ENCODE data around the gene CELF2.

Gene CELF2

DNA sequence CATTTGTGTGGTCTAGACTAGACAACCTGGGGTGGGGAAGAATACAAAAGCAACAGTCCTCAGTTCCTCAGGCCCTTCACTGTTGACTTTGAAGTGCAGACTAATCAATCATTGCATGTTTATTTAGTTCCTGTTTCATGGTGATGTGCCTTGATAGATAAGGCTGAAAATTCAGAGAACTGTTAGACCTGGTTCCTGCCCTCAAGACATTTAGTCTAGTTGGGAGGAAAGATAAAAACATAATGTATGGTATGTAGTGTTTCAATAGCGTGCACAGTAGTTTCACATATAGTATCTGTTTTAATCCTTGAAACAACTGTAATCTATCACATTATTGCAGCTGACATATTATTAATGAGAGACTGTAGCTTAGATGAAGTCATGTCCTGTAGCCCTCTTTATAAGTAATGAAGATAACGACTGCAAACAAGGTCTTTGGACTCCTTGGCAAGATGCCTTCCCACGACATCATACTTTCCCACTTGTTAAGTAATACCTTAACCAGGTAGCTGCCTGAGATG is 124.0 kb downstream of the CELF2 start:
- no peaks in the 10 kb centered on the region for H3K9me3 ChIP-seq (ENCODE audit: control insufficient read depth in 1 of 2, low read length in 2 of 2)

DNA sequence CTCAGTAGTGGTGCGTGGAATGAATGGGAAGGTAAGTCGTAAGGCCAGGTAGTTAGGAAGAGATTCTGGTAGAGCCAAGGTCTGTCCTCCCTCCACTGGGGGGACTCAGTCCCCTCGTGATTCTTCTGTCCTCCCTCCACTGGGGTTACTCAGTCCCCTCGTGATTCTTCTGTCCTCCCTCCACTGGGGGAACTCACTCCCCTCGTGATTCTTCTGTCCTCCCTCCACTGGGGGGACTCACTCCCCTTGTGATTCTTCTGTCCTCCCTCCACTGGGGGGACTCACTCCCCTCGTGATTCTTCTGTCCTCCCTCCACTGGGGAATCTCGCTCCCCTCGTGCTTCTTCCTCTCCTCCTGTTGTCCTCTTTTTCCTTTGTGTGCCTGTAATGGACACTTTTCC is 125.1 kb downstream of the CELF2 start:
- H3K4me3 ChIP-seq (ENCODE audit: low read depth in 1 of 2, low read length in 2 of 2): no peak overlapping the region
- H3K9me3 ChIP-seq (ENCODE audit: control insufficient read depth in 1 of 2, low read length in 2 of 2): no peaks in the 10 kb centered on the region
- H3K27me3 ChIP-seq (ENCODE audit: low read depth, low read length): no peaks in the 10 kb centered on the region
- H3K36me3 ChIP-seq (ENCODE audit: control insufficient read depth in 1 of 2, insufficient read depth in 2 of 2, low read length in 2 of 2): no peaks in the 10 kb centered on the region
- H3K4me1 ChIP-seq (ENCODE audit: control insufficient read depth in 1 of 2, insufficient read depth in 2 of 2, low read length in 2 of 2): peaks cover 5 to 36% of the 10 kb centered on the region in 2 donors
- H3K27ac ChIP-seq (ENCODE audit: low read length): no peak overlapping the region

More for the DNA sequence above, 124.0 kb downstream of the CELF2 start:
- Histone ChIP-seq H3K36me3 (ENCODE audit: control insufficient read depth in 1 of 2, insufficient read depth in 2 of 2, low read length in 2 of 2) (no peaks in the 10 kb centered on the region), H3K4me1 (ENCODE audit: control insufficient read depth in 1 of 2, insufficient read depth in 2 of 2, low read length in 2 of 2) (peaks cover 5 to 28% of the 10 kb centered on the region in 2 donors), H3K27ac (ENCODE audit: low read length) (no peak overlapping the region), H3K27me3 (ENCODE audit: low read depth, low read length) (no peaks in the 10 kb centered on the region), H3K4me3 (ENCODE audit: low read depth in 1 of 2, low read length in 2 of 2) (no peak overlapping the region)

DNA sequence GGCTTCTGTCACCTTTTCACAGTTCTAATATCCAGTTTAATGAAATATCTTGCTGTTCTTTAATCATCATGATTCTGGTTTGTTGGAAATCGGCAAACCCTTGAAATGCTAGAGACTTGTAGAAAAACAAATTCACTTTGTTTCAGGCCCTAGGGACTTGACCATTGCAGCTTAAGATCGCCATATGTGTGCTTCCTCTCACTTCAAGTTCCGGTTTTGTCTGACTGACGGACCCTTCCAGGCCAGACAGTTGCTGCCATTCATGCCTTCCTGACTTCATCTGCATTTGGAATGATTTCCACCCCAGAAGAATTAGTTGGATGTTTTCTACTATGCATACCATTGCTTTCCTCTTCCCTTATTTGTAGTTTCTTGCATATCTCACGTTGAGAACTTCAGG is 125.6 kb downstream of the CELF2 start:
- Histone ChIP-seq H3K27me3 (ENCODE audit: low read depth, low read length) (no peaks in the 10 kb centered on the region), H3K27ac (ENCODE audit: low read length) (no peak overlapping the region), H3K4me3 (ENCODE audit: low read depth in 1 of 2, low read length in 2 of 2) (no peak overlapping the region), H3K4me1 (ENCODE audit: control insufficient read depth in 1 of 2, insufficient read depth in 2 of 2, low read length in 2 of 2) (peaks cover 5 to 36% of the 10 kb centered on the region in 2 donors), H3K9me3 (ENCODE audit: control insufficient read depth in 1 of 2, low read length in 2 of 2) (no peaks in the 10 kb centered on the region), H3K36me3 (ENCODE audit: control insufficient read depth in 1 of 2, insufficient read depth in 2 of 2, low read length in 2 of 2) (no peaks in the 10 kb centered on the region)

- no peaks in the 10 kb centered on the region for H3K9me3 ChIP-seq (ENCODE audit: control insufficient read depth in 1 of 2, low read length in 2 of 2)
- peaks cover 5 to 42% of the 10 kb centered on the region in 2 donors for H3K4me1 ChIP-seq (ENCODE audit: control insufficient read depth in 1 of 2, insufficient read depth in 2 of 2, low read length in 2 of 2)
- no peak overlapping the region for H3K27ac ChIP-seq (ENCODE audit: low read length)
- no peaks in the 10 kb centered on the region for H3K27me3 ChIP-seq (ENCODE audit: low read depth, low read length)
- no peak overlapping the region for H3K4me3 ChIP-seq (ENCODE audit: low read depth in 1 of 2, low read length in 2 of 2)
- H3K36me3 ChIP-seq (ENCODE audit: control insufficient read depth in 1 of 2, insufficient read depth in 2 of 2, low read length in 2 of 2): no peaks in the 10 kb centered on the region
Observed at GRCh38 chr10:11144626-11145494, 127.2 kb downstream of the CELF2 start.

DNA sequence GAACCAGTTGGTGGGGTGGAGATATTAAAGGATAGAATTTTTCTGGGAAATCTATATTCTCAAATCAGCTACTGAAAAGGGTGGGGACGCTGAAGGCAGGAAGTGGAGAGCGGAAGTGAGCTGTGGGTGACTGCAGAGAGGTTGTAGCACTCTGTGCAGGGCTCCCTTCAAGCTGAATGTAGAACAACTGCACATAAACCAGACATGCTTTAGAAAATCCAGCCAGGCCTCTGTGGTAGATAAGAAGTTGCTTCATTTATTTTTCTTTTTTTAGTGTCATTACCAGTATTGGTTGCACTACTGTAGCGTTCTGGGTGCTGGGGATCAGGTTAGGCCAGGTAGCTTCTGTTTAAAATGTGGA is 127.8 kb downstream of the CELF2 start:
- no peak overlapping the region for H3K4me3 ChIP-seq (ENCODE audit: low read depth in 1 of 2, low read length in 2 of 2)
- no peaks in the 10 kb centered on the region for H3K27me3 ChIP-seq (ENCODE audit: low read depth, low read length)
- no peaks in the 10 kb centered on the region for H3K9me3 ChIP-seq (ENCODE audit: control insufficient read depth in 1 of 2, low read length in 2 of 2)
- H3K4me1 ChIP-seq (ENCODE audit: control insufficient read depth in 1 of 2, insufficient read depth in 2 of 2, low read length in 2 of 2): peaks cover 5 to 44% of the 10 kb centered on the region in 2 donors
- no peak overlapping the region for H3K27ac ChIP-seq (ENCODE audit: low read length)
- no peaks in the 10 kb centered on the region for H3K36me3 ChIP-seq (ENCODE audit: control insufficient read depth in 1 of 2, insufficient read depth in 2 of 2, low read length in 2 of 2)

GRCh38 chr10:11146402-11147171 is 128.9 kb downstream of the CELF2 start:
- Histone ChIP-seq H3K27me3 (ENCODE audit: low read depth, low read length) (no peaks in the 10 kb centered on the region), H3K27ac (ENCODE audit: low read length) (no peak overlapping the region), H3K9me3 (ENCODE audit: control insufficient read depth in 1 of 2, low read length in 2 of 2) (no peaks in the 10 kb centered on the region), H3K4me1 (ENCODE audit: control insufficient read depth in 1 of 2, insufficient read depth in 2 of 2, low read length in 2 of 2) (peaks cover 5 to 54% of the 10 kb centered on the region in 2 donors), H3K36me3 (ENCODE audit: control insufficient read depth in 1 of 2, insufficient read depth in 2 of 2, low read length in 2 of 2) (no peaks in the 10 kb centered on the region), H3K4me3 (ENCODE audit: low read depth in 1 of 2, low read length in 2 of 2) (no peak overlapping the region)

GRCh38 chr10:11147722-11148121 is 130.1 kb downstream of the CELF2 start:
- H3K4me3 ChIP-seq (ENCODE audit: low read depth in 1 of 2, low read length in 2 of 2): no peak overlapping the region
- no peak overlapping the region for H3K27ac ChIP-seq (ENCODE audit: low read length)
- H3K9me3 ChIP-seq (ENCODE audit: control insufficient read depth in 1 of 2, low read length in 2 of 2): no peaks in the 10 kb centered on the region
- H3K27me3 ChIP-seq (ENCODE audit: low read depth, low read length): no peaks in the 10 kb centered on the region
- peaks cover 5 to 54% of the 10 kb centered on the region in 2 donors for H3K4me1 ChIP-seq (ENCODE audit: control insufficient read depth in 1 of 2, insufficient read depth in 2 of 2, low read length in 2 of 2)
- no peaks in the 10 kb centered on the region for H3K36me3 ChIP-seq (ENCODE audit: control insufficient read depth in 1 of 2, insufficient read depth in 2 of 2, low read length in 2 of 2)

DNA sequence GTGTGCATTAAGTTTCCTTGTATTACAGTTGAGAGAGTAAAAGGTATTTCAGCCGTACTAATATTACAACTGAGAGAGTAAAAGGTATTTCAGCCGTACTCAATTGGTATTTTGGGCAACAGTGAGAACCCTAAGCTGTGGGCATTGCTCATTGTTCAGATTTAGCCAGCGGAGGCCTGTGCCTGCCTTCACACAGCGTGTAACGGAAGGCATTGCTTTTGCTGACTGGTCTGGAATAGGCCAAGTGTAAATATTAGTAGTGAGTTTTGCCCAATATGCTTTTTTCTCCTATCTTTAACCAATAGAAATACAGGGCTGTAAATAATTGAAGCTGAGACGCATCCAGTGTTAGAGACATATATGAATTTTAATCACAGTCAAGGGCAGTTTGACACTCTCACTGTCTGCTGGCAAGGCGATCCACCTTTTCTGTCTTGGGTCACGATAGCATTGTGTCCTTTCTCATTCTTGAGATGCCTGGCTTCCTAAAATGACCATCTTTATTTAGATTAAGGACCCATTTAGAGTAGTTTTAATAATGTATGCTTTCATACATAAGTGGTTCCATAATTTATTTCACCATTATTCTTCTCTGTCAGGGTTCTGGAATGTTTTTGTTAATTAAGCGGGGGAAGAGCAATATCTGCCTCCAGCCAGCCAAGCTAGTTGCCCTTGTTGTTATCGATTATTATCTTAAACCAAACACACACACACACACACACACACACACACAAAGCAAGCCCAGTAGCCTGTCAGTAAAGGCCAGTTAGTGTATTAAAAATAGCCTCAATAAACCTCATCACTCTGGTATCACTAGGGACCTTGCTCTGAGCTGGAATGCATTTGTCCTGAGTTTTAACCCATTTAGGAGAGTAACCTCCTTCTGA is 130.7 kb downstream of the CELF2 start:
- Histone ChIP-seq H3K4me3 (ENCODE audit: low read depth in 1 of 2, low read length in 2 of 2) (no peak overlapping the region), H3K27me3 (ENCODE audit: low read depth, low read length) (no peaks in the 10 kb centered on the region), H3K27ac (ENCODE audit: low read length) (no peak overlapping the region), H3K4me1 (ENCODE audit: control insufficient read depth in 1 of 2, insufficient read depth in 2 of 2, low read length in 2 of 2) (peaks cover 5 to 49% of the 10 kb centered on the region in 2 donors), H3K9me3 (ENCODE audit: control insufficient read depth in 1 of 2, low read length in 2 of 2) (no peaks in the 10 kb centered on the region), H3K36me3 (ENCODE audit: control insufficient read depth in 1 of 2, insufficient read depth in 2 of 2, low read length in 2 of 2) (no peaks in the 10 kb centered on the region)

DNA sequence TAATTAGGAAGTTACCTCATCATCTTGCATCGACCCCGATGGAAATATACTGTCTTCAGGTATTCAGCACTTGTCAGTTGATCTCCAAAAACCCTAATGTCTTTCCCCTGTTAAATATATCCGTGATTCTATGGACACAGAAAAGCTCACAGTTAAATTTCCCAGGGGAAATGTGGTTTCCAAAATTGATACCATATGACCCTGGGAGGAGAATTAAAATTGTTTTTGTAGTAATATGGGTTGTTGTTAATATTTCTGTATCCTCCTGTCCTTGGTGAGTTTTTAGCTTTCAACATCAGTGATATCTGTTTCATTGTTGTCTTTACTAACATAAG is 132.1 kb downstream of the CELF2 start:
- H3K9me3 ChIP-seq (ENCODE audit: control insufficient read depth in 1 of 2, low read length in 2 of 2): no peaks in the 10 kb centered on the region
- no peaks in the 10 kb centered on the region for H3K27me3 ChIP-seq (ENCODE audit: low read depth, low read length)
- H3K4me1 ChIP-seq (ENCODE audit: control insufficient read depth in 1 of 2, insufficient read depth in 2 of 2, low read length in 2 of 2): peaks cover 5 to 40% of the 10 kb centered on the region in 2 donors
- H3K36me3 ChIP-seq (ENCODE audit: control insufficient read depth in 1 of 2, insufficient read depth in 2 of 2, low read length in 2 of 2): no peaks in the 10 kb centered on the region
- H3K4me3 ChIP-seq (ENCODE audit: low read depth in 1 of 2, low read length in 2 of 2): no peak overlapping the region
- H3K27ac ChIP-seq (ENCODE audit: low read length): peak overlapping the region; percentile 42

GRCh38 chr10:11150231-11150731 is 132.6 kb downstream of the CELF2 start:
- H3K36me3 ChIP-seq (ENCODE audit: control insufficient read depth in 1 of 2, insufficient read depth in 2 of 2, low read length in 2 of 2): no peaks in the 10 kb centered on the region
- peaks cover under 1 to 36% of the 10 kb centered on the region in 2 donors for H3K4me1 ChIP-seq (ENCODE audit: control insufficient read depth in 1 of 2, insufficient read depth in 2 of 2, low read length in 2 of 2)
- no peaks in the 10 kb centered on the region for H3K27me3 ChIP-seq (ENCODE audit: low read depth, low read length)
- H3K9me3 ChIP-seq (ENCODE audit: control insufficient read depth in 1 of 2, low read length in 2 of 2): no peaks in the 10 kb centered on the region
- peak overlapping the region; percentile 42 for H3K27ac ChIP-seq (ENCODE audit: low read length)
- H3K4me3 ChIP-seq (ENCODE audit: low read depth in 1 of 2, low read length in 2 of 2): peak overlapping the region in 1 of 2 donors; percentile 26
